Neural cell (in vitro differentiated cells): Measurements from ENCODE around the gene VAT1L. TPM values are rescaled to one million over a fixed set of nuclear protein-coding genes. Genes with fewer than 3 reads are reported as not detected.

Experiments
- H2AFZ ChIP-seq: fragments of 200-600, 300-800 bp; sonication (generic), shearing (Covaris generic); 2 replicates; pipeline ENCODE4 v1.6.0; 2014; ENCODE audit warnings: low read depth, mild to moderate bottlenecking, antibody characterized with exemption, low read length, moderate library complexity
- H3F3A ChIP-seq: fragments of 200-600 bp; shearing (Covaris generic); 2 replicates; pipeline ENCODE4 v1.6.1; 2016; ENCODE audit warnings: mild to moderate bottlenecking, moderate library complexity, mixed read lengths, antibody characterized with exemption, low read length; ENCODE audit not compliant: insufficient read depth, poor library complexity, severe bottlenecking
- H3K27ac ChIP-seq: fragments of 200-600, 300-800 bp; sonication (generic), shearing (Covaris generic); 2 replicates; pipeline ENCODE4 v1.5.1; 2014; ENCODE audit warnings: mild to moderate bottlenecking, low read length, moderate library complexity
- H3K27me3 ChIP-seq: fragments of 300-800, 200-600 bp; sonication (generic), shearing (Covaris generic); 2 replicates; pipeline ENCODE4 v1.6.0; 2014; ENCODE audit warnings: mild to moderate bottlenecking, low read depth, low read length, moderate library complexity; ENCODE audit not compliant: insufficient read depth
- H3K36me3 ChIP-seq: fragments of 300-800, 200-600 bp; sonication (generic), shearing (Covaris generic); 2 replicates; pipeline ENCODE4 v1.5.1; 2014; ENCODE audit warnings: mild to moderate bottlenecking, antibody characterized with exemption, low read length, moderate library complexity; ENCODE audit not compliant: insufficient read depth
- H3K4me2 ChIP-seq: fragments of 300-800, 200-600 bp; sonication (generic), shearing (Covaris generic); 2 replicates; pipeline ENCODE4 v1.6.0; 2014; ENCODE audit warnings: mild to moderate bottlenecking, low read length
- H3K4me3 ChIP-seq: fragments of 300-800, 200-600 bp; sonication (generic), shearing (Covaris generic); 2 replicates; pipeline ENCODE4 v1.5.1; 2014; ENCODE audit warnings: mild to moderate bottlenecking, low read length, moderate library complexity
- H3K79me2 ChIP-seq: fragments of 200-600 bp; shearing (Covaris generic); replicated peaks from 2 replicates; pipeline ENCODE4 v1.6.0; 2014; ENCODE audit warnings: mild to moderate bottlenecking, low read length, moderate library complexity; ENCODE audit not compliant: insufficient read depth
- H3K9ac ChIP-seq: fragments of 300-800, 200-600 bp; sonication (generic), shearing (Covaris generic); 2 replicates; pipeline ENCODE4 v1.6.1; 2016; ENCODE audit warnings: mild to moderate bottlenecking, low read length, mixed read lengths
- H3K9me2 ChIP-seq: fragments of 200-600 bp; shearing (Covaris generic); 2 replicates; pipeline ENCODE4 v1.6.1; 2016; ENCODE audit warnings: mild to moderate bottlenecking, low read length, mixed read lengths; ENCODE audit not compliant: insufficient read depth
- H3K9me3 ChIP-seq: fragments of 200-600, 300-800 bp; sonication (generic), shearing (Covaris generic); 2 replicates; pipeline ENCODE4 v1.6.1; 2016; ENCODE audit warnings: mild to moderate bottlenecking, mixed run types, low read length, moderate library complexity, mixed read lengths
- H4K20me1 ChIP-seq: fragments of 200-600 bp; shearing (Covaris generic); 2 replicates; pipeline ENCODE4 v1.6.1; 2016; ENCODE audit warnings: mild to moderate bottlenecking, mixed run types; ENCODE audit not compliant: insufficient read depth
- CTCF ChIP-seq: fragments of 450-650 bp; IDR thresholded peaks from 2 replicates; pipeline ENCODE4 v1.5.1; 2014; ENCODE audit warnings: antibody characterized with exemption, mild to moderate bottlenecking, moderate library complexity; ENCODE audit not compliant: poor library complexity, severe bottlenecking
- EP300 ChIP-seq: fragments of 450-650 bp; conservative IDR thresholded peaks from 2 replicates; pipeline ENCODE4 v1.6.1; 2014; ENCODE audit warnings: antibody characterized with exemption, mild to moderate bottlenecking, moderate library complexity; ENCODE audit not compliant: poor library complexity, severe bottlenecking
- EZH2 ChIP-seq: fragments of 200-600, 300-800 bp; shearing (Covaris generic), sonication (generic); IDR thresholded peaks from 2 replicates; pipeline ENCODE4 v1.6.1; 2014; ENCODE audit warnings: antibody characterized with exemption, low read length, borderline replicate concordance, mild to moderate bottlenecking; ENCODE audit not compliant: insufficient read depth, poor library complexity, severe bottlenecking
- MXI1 ChIP-seq: fragments of 450-650 bp; conservative IDR thresholded peaks from 2 replicates; pipeline ENCODE4 v1.6.1; 2014; ENCODE audit warnings: antibody characterized with exemption, mild to moderate bottlenecking; ENCODE audit not compliant: poor library complexity, severe bottlenecking
- POLR2AphosphoS5 ChIP-seq: IDR thresholded peaks from 2 replicates; pipeline ENCODE4 v1.6.1; 2012
- RAD21 ChIP-seq: fragments of 450-650 bp; conservative IDR thresholded peaks from 2 replicates; pipeline ENCODE4 v1.6.1; 2014; ENCODE audit warnings: antibody characterized with exemption, mild to moderate bottlenecking, moderate library complexity
- SMC3 ChIP-seq: fragments of 450-650 bp; conservative IDR thresholded peaks from 2 replicates; pipeline ENCODE4 v1.6.1; 2014; ENCODE audit warnings: antibody characterized with exemption, mild to moderate bottlenecking, moderate library complexity; ENCODE audit not compliant: poor library complexity
- TAF1 ChIP-seq: IDR thresholded peaks from 2 replicates; pipeline ENCODE4 v1.6.1; 2012; ENCODE audit warnings: low read depth
- polyA plus RNA-seq: library from polyadenylated mRNA; depleted of rRNA; stranded (reverse); fragments of >200 nt; gene quantifications from 2 replicates; pipeline ENCODE4 v1.2.3, GENCODE V29; 2014
- TF ChIP-seq, protein P1 (sequence below): IDR thresholded peaks from 2 replicates; pipeline ENCODE4 v1.6.1; 2012; ENCODE audit warnings: borderline replicate concordance

Gene VAT1L
- polyA plus RNA-seq, 1 donor from 2014 or later, result 54.5 TPM

DNA sequence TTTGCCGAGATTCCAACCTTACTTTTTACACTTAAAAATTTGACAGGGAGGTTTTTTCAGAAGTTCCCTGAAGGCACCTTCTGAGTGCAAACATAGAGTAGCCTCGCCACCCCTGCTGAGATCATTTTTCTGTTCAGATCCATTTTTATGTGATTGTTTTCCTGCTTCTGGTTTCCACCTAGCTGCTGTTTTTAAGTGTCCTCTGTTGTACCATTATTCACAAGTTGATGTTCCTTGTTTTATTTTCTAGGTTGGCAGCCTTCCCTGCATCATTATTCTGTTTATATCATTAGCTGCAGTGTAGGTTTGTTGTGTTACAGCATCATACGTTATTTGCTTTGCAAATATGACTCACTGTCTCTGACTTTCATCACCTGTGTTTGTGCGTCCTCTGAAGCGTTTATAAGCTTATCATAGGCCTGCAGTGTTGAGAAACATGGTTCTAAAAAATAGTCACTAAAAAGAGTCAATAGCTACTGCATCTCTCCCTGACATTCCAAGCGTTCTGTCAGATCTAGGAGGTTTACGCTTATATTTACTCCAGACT is 117.1 kb downstream of the VAT1L start:
- Histone ChIP-seq H3F3A (no peaks in the 10 kb centered on the region), H2AFZ (no peak overlapping the region), H3K4me2 (no peak overlapping the region), H3K9me2 (no peaks in the 10 kb centered on the region), H3K9me3 (no peaks in the 10 kb centered on the region), H3K79me2 (no peaks in the 10 kb centered on the region), H3K36me3 (no peaks in the 10 kb centered on the region), H3K9ac (no peak overlapping the region), H3K27me3 (no peaks in the 10 kb centered on the region), H3K27ac (no peak overlapping the region), H3K4me3 (no peak overlapping the region), H4K20me1 (no peaks in the 10 kb centered on the region)
- TF ChIP-seq TAF1 (no peak), CTCF (no peak), EZH2 (no peak)
- TF ChIP-seq, protein P1, sequence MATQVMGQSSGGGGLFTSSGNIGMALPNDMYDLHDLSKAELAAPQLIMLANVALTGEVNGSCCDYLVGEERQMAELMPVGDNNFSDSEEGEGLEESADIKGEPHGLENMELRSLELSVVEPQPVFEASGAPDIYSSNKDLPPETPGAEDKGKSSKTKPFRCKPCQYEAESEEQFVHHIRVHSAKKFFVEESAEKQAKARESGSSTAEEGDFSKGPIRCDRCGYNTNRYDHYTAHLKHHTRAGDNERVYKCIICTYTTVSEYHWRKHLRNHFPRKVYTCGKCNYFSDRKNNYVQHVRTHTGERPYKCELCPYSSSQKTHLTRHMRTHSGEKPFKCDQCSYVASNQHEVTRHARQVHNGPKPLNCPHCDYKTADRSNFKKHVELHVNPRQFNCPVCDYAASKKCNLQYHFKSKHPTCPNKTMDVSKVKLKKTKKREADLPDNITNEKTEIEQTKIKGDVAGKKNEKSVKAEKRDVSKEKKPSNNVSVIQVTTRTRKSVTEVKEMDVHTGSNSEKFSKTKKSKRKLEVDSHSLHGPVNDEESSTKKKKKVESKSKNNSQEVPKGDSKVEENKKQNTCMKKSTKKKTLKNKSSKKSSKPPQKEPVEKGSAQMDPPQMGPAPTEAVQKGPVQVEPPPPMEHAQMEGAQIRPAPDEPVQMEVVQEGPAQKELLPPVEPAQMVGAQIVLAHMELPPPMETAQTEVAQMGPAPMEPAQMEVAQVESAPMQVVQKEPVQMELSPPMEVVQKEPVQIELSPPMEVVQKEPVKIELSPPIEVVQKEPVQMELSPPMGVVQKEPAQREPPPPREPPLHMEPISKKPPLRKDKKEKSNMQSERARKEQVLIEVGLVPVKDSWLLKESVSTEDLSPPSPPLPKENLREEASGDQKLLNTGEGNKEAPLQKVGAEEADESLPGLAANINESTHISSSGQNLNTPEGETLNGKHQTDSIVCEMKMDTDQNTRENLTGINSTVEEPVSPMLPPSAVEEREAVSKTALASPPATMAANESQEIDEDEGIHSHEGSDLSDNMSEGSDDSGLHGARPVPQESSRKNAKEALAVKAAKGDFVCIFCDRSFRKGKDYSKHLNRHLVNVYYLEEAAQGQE, result no peak

GRCh38 chr16:77910021-77910420 is 121.7 kb downstream of the VAT1L start:
- H3K4me3 ChIP-seq, result no peak overlapping the region
- H3K79me2 ChIP-seq, result no peaks in the 10 kb centered on the region
- TF ChIP-seq CTCF (no peak), RAD21 (no peak), POLR2AphosphoS5 (no peak), EZH2 (no peak), TAF1 (no peak), MXI1 (no peak), SMC3 (no peak), EP300 (no peak)
- TF ChIP-seq, protein P1, result no peak
- no peaks in the 10 kb centered on the region for H3F3A ChIP-seq
- no peaks in the 10 kb centered on the region for H4K20me1 ChIP-seq
- H3K36me3 ChIP-seq, result no peaks in the 10 kb centered on the region
- no peak overlapping the region for H3K9ac ChIP-seq
- H2AFZ ChIP-seq, result no peak overlapping the region
- no peaks in the 10 kb centered on the region for H3K27me3 ChIP-seq
- H3K9me3 ChIP-seq, result no peaks in the 10 kb centered on the region
- no peaks in the 10 kb centered on the region for H3K9me2 ChIP-seq
- H3K4me2 ChIP-seq, result no peak overlapping the region
- H3K27ac ChIP-seq, result no peak overlapping the region
